ENCODE measurements around the gene CDKN1A.

The CDKN1A gene

DNA sequence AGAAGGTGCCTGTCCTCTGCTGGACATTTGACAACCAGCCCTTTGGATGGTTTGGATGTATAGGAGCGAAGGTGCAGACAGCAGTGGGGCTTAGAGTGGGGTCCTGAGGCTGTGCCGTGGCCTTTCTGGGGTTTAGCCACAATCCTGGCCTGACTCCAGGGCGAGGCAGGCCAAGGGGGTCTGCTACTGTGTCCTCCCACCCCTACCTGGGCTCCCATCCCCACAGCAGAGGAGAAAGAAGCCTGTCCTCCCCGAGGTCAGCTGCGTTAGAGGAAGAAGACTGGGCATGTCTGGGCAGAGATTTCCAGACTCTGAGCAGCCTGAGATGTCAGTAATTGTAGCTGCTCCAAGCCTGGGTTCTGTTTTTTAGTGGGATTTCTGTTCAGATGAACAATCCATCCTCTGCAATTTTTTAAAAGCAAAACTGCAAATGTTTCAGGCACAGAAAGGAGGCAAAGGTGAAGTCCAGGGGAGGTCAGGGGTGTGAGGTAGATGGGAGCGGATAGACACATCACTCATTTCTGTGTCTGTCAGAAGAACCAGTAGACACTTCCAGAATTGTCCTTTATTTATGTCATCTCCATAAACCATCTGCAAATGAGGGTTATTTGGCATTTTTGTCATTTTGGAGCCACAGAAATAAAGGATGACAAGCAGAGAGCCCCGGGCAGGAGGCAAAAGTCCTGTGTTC is 1.3 kb upstream of the CDKN1A start:
- TF ChIP-seq TARDBP (IDR thresholded peaks at IDR 0.05) (no peak), ZNF384 (IDR thresholded peaks at IDR 0.05) (no peak), LEF1 (IDR thresholded peaks at IDR 0.05; ENCODE audit: borderline replicate concordance) (no peak), PKNOX1 (IDR thresholded peaks at IDR 0.05) (no peak), CTBP1 (IDR thresholded peaks at IDR 0.05; ENCODE audit: borderline replicate concordance) (no peak), SUZ12 (IDR thresholded peaks at IDR 0.05) (no peak), ARNT (IDR thresholded peaks at IDR 0.05) (no peak), BHLHE40 (IDR thresholded peaks at IDR 0.05; ENCODE audit: borderline replicate concordance) (no peak), NFRKB (IDR thresholded peaks at IDR 0.05) (no peak), HDGF (IDR thresholded peaks at IDR 0.05; ENCODE audit: borderline replicate concordance) (no peak), SP1 (IDR thresholded peaks at IDR 0.05) (no peak), FOXM1 (IDR thresholded peaks at IDR 0.05; ENCODE audit: borderline replicate concordance) (no peak), FOXK2 (IDR thresholded peaks at IDR 0.05) (no peak), L3MBTL2 (conservative IDR thresholded peaks at IDR 0.05) (no peak), FOXA1 (IDR thresholded peaks at IDR 0.05) (no peak)
- POLR2A ChIA-PET, result interaction anchor here (2.4 kb wide), 1 partner anchor 11 kb away, joined by 13 read pairs; no protein-coding TSS in a partner anchor
- CTCF ChIA-PET, result interaction anchor here (0.9 kb wide), 1 partner anchor 10 kb away, joined by 3 read pairs; no protein-coding TSS in a partner anchor
- no peak for DNase-seq (ENCODE audit: extremely low spot score)

DNA sequence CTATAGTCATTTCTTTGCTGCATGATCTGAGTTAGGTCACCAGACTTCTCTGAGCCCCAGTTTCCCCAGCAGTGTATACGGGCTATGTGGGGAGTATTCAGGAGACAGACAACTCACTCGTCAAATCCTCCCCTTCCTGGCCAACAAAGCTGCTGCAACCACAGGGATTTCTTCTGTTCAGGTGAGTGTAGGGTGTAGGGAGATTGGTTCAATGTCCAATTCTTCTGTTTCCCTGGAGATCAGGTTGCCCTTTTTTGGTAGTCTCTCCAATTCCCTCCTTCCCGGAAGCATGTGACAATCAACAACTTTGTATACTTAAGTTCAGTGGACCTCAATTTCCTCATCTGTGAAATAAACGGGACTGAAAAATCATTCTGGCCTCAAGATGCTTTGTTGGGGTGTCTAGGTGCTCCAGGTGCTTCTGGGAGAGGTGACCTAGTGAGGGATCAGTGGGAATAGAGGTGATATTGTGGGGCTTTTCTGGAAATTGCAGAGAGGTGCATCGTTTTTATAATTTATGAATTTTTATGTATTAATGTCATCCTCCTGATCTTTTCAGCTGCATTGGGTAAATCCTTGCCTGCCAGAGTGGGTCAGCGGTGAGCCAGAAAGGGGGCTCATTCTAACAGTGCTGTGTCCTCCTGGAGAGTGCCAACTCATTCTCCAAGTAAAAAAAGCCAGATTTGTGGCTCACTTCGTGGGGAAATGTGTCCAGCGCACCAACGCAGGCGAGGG is 594 bp upstream of the CDKN1A start:
- DNase-seq (ENCODE audit: extremely low spot score), result no peak
- no peak for TF ChIP-seq SP1 (IDR thresholded peaks at IDR 0.05)
- TF ChIP-seq ELF4 (IDR thresholded peaks at IDR 0.05), result no peak
- no peak for TF ChIP-seq ARNT (IDR thresholded peaks at IDR 0.05)
- no peak for TF ChIP-seq SUZ12 (IDR thresholded peaks at IDR 0.05)
- no peak for TF ChIP-seq CTBP1 (IDR thresholded peaks at IDR 0.05; ENCODE audit: borderline replicate concordance)
- TF ChIP-seq FOXM1 (IDR thresholded peaks at IDR 0.05; ENCODE audit: borderline replicate concordance), result no peak
- TF ChIP-seq FOXA1 (IDR thresholded peaks at IDR 0.05), result no peak
- TF ChIP-seq ZNF384 (IDR thresholded peaks at IDR 0.05), result no peak
- TF ChIP-seq TARDBP (IDR thresholded peaks at IDR 0.05), result no peak
- no peak for TF ChIP-seq NFRKB (IDR thresholded peaks at IDR 0.05)
- POLR2A ChIA-PET, result interaction anchor here (0.6 to 2.6 kb wide), 13 partner anchors 9 to 472 kb away, joined by 3 to 19 read pairs (median 4); no protein-coding TSS in a partner anchor
- CTCF ChIA-PET, result interaction anchor here (0.9 to 3.0 kb wide), 3 partner anchors 9 to 81 kb away, joined by 3 to 25 read pairs (median 4); no protein-coding TSS in a partner anchor

DNA sequence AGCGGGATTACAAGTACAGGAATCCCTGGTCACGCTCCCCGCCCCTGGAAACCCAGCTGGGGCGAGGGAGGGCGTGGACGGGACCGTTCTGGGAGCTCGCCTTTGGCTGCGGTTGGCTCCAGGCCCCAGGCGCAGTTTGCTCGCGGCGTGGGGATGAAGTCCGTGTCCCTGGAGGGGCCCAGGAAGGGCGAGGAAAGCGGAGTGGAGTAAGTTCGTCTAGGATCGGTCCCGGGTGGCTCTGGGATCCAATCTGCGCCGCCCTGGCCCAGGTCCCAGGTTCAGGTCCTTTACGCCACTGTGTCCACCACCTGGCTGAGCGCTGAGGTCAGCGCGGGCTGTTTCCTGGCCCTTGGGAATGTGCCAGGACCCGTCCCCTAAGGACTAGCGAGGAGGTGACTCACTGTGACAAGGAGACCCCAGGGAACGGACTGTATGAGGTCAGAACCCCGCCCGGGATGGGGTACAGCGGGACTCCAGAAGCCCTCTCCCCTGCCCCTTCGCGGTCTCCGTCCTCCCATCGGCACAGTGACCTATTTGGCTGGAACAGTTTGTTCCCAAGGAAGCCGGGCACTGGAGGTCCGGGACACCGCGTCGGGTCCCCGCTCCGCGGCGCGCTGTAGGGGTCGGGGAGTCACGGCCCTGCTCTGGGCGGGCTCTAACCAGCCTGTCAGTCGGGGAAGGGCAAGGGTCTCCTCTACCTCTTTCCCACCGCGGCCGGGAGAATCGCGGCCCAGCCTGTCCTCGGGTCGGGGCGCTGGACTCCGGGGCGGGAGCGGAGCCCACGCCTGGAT is 724 bp downstream of the CDKN1A start:
- ChIA-PET CTCF (interaction anchor here (0.7 to 3.0 kb wide), 4 partner anchors 11 to 644 kb away, joined by 3 to 25 read pairs (median 4); no protein-coding TSS in a partner anchor), POLR2A (interaction anchor here (1.0 to 2.6 kb wide), 10 partner anchors 9 to 54 kb away, joined by 3 to 19 read pairs (median 6); no protein-coding TSS in a partner anchor)
- no peak for DNase-seq (ENCODE audit: extremely low spot score)
- TF ChIP-seq HDGF (IDR thresholded peaks at IDR 0.05; ENCODE audit: borderline replicate concordance) (no peak), ARNT (IDR thresholded peaks at IDR 0.05) (no peak), CTBP1 (IDR thresholded peaks at IDR 0.05; ENCODE audit: borderline replicate concordance) (no peak), FOXM1 (IDR thresholded peaks at IDR 0.05; ENCODE audit: borderline replicate concordance) (no peak), SP1 (IDR thresholded peaks at IDR 0.05) (no peak), ELF4 (IDR thresholded peaks at IDR 0.05) (no peak), PKNOX1 (IDR thresholded peaks at IDR 0.05) (no peak), LEF1 (IDR thresholded peaks at IDR 0.05; ENCODE audit: borderline replicate concordance) (no peak), L3MBTL2 (conservative IDR thresholded peaks at IDR 0.05) (no peak), TARDBP (IDR thresholded peaks at IDR 0.05) (no peak), SUZ12 (IDR thresholded peaks at IDR 0.05) (no peak), FOXA1 (IDR thresholded peaks at IDR 0.05) (no peak), BHLHE40 (IDR thresholded peaks at IDR 0.05; ENCODE audit: borderline replicate concordance) (no peak), FOXK2 (IDR thresholded peaks at IDR 0.05) (no peak), ZNF384 (IDR thresholded peaks at IDR 0.05) (no peak), NFRKB (IDR thresholded peaks at IDR 0.05) (no peak)

GRCh38 chr6:36682328-36683144 is 4.0 kb downstream of the CDKN1A start:
- CTCF ChIA-PET, result interaction anchor here (0.6 to 1.3 kb wide), 3 partner anchors 59 to 68 kb away, joined by 3 read pairs; no protein-coding TSS in a partner anchor
- no peak for DNase-seq (ENCODE audit: extremely low spot score)
- POLR2A ChIA-PET, result interaction anchor here (1.1 kb wide), 1 partner anchor 15 kb away, joined by 5 read pairs; no protein-coding TSS in a partner anchor
- no peak for TF ChIP-seq SP1 (IDR thresholded peaks at IDR 0.05)
- no peak for TF ChIP-seq PKNOX1 (IDR thresholded peaks at IDR 0.05)
- TF ChIP-seq FOXM1 (IDR thresholded peaks at IDR 0.05; ENCODE audit: borderline replicate concordance), result no peak
- no peak for TF ChIP-seq LEF1 (IDR thresholded peaks at IDR 0.05; ENCODE audit: borderline replicate concordance)
- no peak for TF ChIP-seq HDGF (IDR thresholded peaks at IDR 0.05; ENCODE audit: borderline replicate concordance)
